MM.1S (cell line): ENCODE results near the gene FYN.

Experiments used
- DNase-seq: peaks from one replicate; pipeline ENCODE4 v3.0.0-alpha.2; 2015
- H2AFZ ChIP-seq: fragments of 300-600 bp; sonication (generic); 2 replicates; pipeline ENCODE4 v1.6.0; 2016; ENCODE audit warnings: antibody characterized with exemption, low read length
- H3F3A ChIP-seq: fragments of 300-600 bp; sonication (generic); 2 replicates; pipeline ENCODE4 v1.6.1; 2016; ENCODE audit warnings: mild to moderate bottlenecking, antibody characterized with exemption, low read length, moderate library complexity, mixed read lengths; ENCODE audit not compliant: insufficient read depth
- H3K27ac ChIP-seq: fragments of 300-600 bp; sonication (generic); 2 replicates; pipeline ENCODE4 v1.5.1; 2016; ENCODE audit warnings: mild to moderate bottlenecking, low read length
- H3K27me3 ChIP-seq: fragments of 300-600 bp; sonication (generic); replicated peaks from 2 replicates; pipeline ENCODE4 v1.6.0; 2016; ENCODE audit warnings: low read length; ENCODE audit not compliant: insufficient read depth
- H3K36me3 ChIP-seq: fragments of 300-600 bp; sonication (generic); replicated peaks from 2 replicates; pipeline ENCODE4 v1.6.1; 2016; ENCODE audit warnings: mild to moderate bottlenecking, low read length, mixed read lengths; ENCODE audit not compliant: insufficient read depth
- H3K4me1 ChIP-seq: fragments of 300-600 bp; sonication (generic); 2 replicates; pipeline ENCODE4 v1.6.1; 2016; ENCODE audit warnings: low read length, mixed read lengths
- H3K4me2 ChIP-seq: fragments of 300-600 bp; sonication (generic); 2 replicates; pipeline ENCODE4 v1.6.0; 2016; ENCODE audit warnings: low read depth, low read length
- H3K4me3 ChIP-seq: fragments of 300-600 bp; sonication (generic); 2 replicates; pipeline ENCODE4 v1.5.1; 2016; ENCODE audit warnings: low read length, mixed read lengths
- H3K79me2 ChIP-seq: fragments of 300-600 bp; sonication (generic); 2 replicates; pipeline ENCODE4 v1.6.1; 2016; ENCODE audit warnings: mixed run types, low read length, mixed read lengths
- H3K9ac ChIP-seq: fragments of 300-600 bp; sonication (generic); 2 replicates; pipeline ENCODE4 v1.6.1; 2016; ENCODE audit warnings: low read length, mixed read lengths
- H3K9me2 ChIP-seq: fragments of 300-600 bp; sonication (generic); replicated peaks from 2 replicates; pipeline ENCODE4 v1.6.1; 2016; ENCODE audit warnings: mild to moderate bottlenecking, low read length, mixed read lengths; ENCODE audit not compliant: insufficient read depth
- H3K9me3 ChIP-seq: fragments of 300-600 bp; sonication (generic); replicated peaks from 2 replicates; pipeline ENCODE4 v1.6.1; 2016; ENCODE audit warnings: mild to moderate bottlenecking, low read length, mixed read lengths; ENCODE audit not compliant: insufficient read depth
- H4K20me1 ChIP-seq: fragments of 300-600 bp; sonication (generic); 2 replicates; pipeline ENCODE4 v1.6.1; 2016; ENCODE audit warnings: mild to moderate bottlenecking, low read length, moderate library complexity, mixed read lengths; ENCODE audit not compliant: insufficient read depth
- CTCF ChIP-seq: fragments of 300-600 bp; sonication (generic); IDR thresholded peaks from 2 replicates; pipeline ENCODE4 v1.5.1; 2016; ENCODE audit warnings: antibody characterized with exemption, low read length, mixed read lengths
- EZH2 ChIP-seq: fragments of 300-600 bp; sonication (generic); optimal IDR thresholded peaks from 2 replicates; pipeline ENCODE3; 2017; ENCODE audit warnings: low read depth, mild to moderate bottlenecking, antibody characterized with exemption, low read length, mixed read lengths
- EZH2phosphoT487 ChIP-seq: fragments of 300-600 bp; sonication (generic); IDR thresholded peaks from 2 replicates; pipeline ENCODE4 v1.6.1; 2018; ENCODE audit warnings: antibody characterized with exemption, low read length

Gene FYN

GRCh38 chr6:111823012-111823411, 50.2 kb downstream of the FYN start:
- no peaks in the 10 kb centered on the region for H3K27me3 ChIP-seq
- no peak overlapping the region for H3K9ac ChIP-seq
- H3K4me2 ChIP-seq = no peak overlapping the region
- no peaks in the 10 kb centered on the region for H3K79me2 ChIP-seq
- no peak overlapping the region for H3K27ac ChIP-seq
- no peak for TF ChIP-seq EZH2
- TF ChIP-seq CTCF = no peak
- no peak for TF ChIP-seq EZH2phosphoT487
- H2AFZ ChIP-seq = no peak overlapping the region
- peaks cover 10% of the 10 kb centered on the region for H3K4me1 ChIP-seq
- no peaks in the 10 kb centered on the region for H3K9me2 ChIP-seq
- H3F3A ChIP-seq = peaks cover 3% of the 10 kb centered on the region; the same call in 1 of the 2 replicates
- no peak overlapping the region for H3K4me3 ChIP-seq
- no peak for DNase-seq
- no peaks in the 10 kb centered on the region for H3K9me3 ChIP-seq
- H4K20me1 ChIP-seq = no peaks in the 10 kb centered on the region
- no peaks in the 10 kb centered on the region for H3K36me3 ChIP-seq

GRCh38 chr6:111819458-111819857, 53.8 kb downstream of the FYN start:
- Histone ChIP-seq H3K36me3 (no peaks in the 10 kb centered on the region), H2AFZ (no peak overlapping the region), H3K9ac (no peak overlapping the region), H3K27me3 (no peaks in the 10 kb centered on the region), H3K4me2 (no peak overlapping the region), H3K27ac (no peak overlapping the region), H3K4me1 (peaks cover 5% of the 10 kb centered on the region; the same call in 1 of the 2 replicates), H3K9me2 (no peaks in the 10 kb centered on the region), H3F3A (0 out of 2 replicates have a peak, but pooled peaks cover under 1% of the 10 kb centered on the region), H3K4me3 (no peak overlapping the region), H3K9me3 (no peaks in the 10 kb centered on the region), H3K79me2 (no peaks in the 10 kb centered on the region), H4K20me1 (no peaks in the 10 kb centered on the region)
- no peak for DNase-seq
- TF ChIP-seq EZH2 (no peak), CTCF (no peak), EZH2phosphoT487 (no peak)

- H2AFZ ChIP-seq = no peak overlapping the region
- H3K9ac ChIP-seq = no peak overlapping the region
- H3K4me2 ChIP-seq = no peak overlapping the region
- no peaks in the 10 kb centered on the region for H3K79me2 ChIP-seq
- no peak overlapping the region for H3K4me3 ChIP-seq
- H3K36me3 ChIP-seq = no peaks in the 10 kb centered on the region
- no peaks in the 10 kb centered on the region for H3F3A ChIP-seq
- no peak for TF ChIP-seq EZH2
- no peak for TF ChIP-seq CTCF
- no peak for TF ChIP-seq EZH2phosphoT487
- no peak overlapping the region for H3K27ac ChIP-seq
- no peaks in the 10 kb centered on the region for H4K20me1 ChIP-seq
- no peaks in the 10 kb centered on the region for H3K9me3 ChIP-seq
- DNase-seq = no peak
- no peaks in the 10 kb centered on the region; the same call in 1 of the 2 replicates for H3K4me1 ChIP-seq
- H3K27me3 ChIP-seq = no peaks in the 10 kb centered on the region
- H3K9me2 ChIP-seq = no peaks in the 10 kb centered on the region
Observed at GRCh38 chr6:111818539-111819226, 54.6 kb downstream of the FYN start.
